ENCODE measurements around the gene TDO2. TPM values are rescaled to one million over a fixed set of nuclear protein-coding genes. Genes with fewer than 3 reads are reported as not detected.
"Not testable (repeated sequence)": the region's sequence is repeated elsewhere in the genome, so short reads cannot be mapped to it uniquely, and the experiment has no call there.

Gene TDO2
- total RNA-seq, 1 experiment from 2014 or later, result not detected

DNA sequence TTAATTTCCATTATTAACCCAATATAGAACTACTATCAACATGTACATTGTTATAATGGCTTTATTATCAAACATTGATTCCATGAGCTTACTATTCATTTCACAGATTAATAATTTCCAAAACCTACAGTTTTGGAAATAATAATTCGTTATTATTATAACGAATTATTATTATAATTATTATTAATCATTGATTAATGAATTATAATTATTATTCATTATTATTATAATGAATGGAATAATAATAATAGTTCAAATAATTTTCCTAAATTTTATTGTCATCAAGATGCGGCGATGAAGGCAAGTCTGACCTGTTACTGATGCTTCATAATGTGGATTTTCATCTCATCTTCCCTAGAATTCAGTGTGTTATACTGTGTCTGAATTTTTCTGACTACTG lies 28.1 kb downstream of the TDO2 start:
- Mint-ChIP-seq H3K4me3 (ENCODE audit: low read depth, unreplicated experiment) (no peak overlapping the region), H3K27ac (ENCODE audit: unreplicated experiment) (no peak overlapping the region), H3K36me3 (ENCODE audit: insufficient read depth, unreplicated experiment) (no peaks in the 10 kb centered on the region), H3K4me1 (ENCODE audit: low read depth, unreplicated experiment) (no peaks in the 10 kb centered on the region), H3K9me3 (ENCODE audit: low read depth, unreplicated experiment) (peaks cover 10% of the 10 kb centered on the region), H3K27me3 (ENCODE audit: unreplicated experiment) (no peaks in the 10 kb centered on the region)
- intact Hi-C loops (cut with micrococcal nuclease; ENCODE audit: unreplicated experiment), result no loop called here
- CTCF ChIA-PET, result no interaction called here
- TF ChIP-seq, protein P1, sequence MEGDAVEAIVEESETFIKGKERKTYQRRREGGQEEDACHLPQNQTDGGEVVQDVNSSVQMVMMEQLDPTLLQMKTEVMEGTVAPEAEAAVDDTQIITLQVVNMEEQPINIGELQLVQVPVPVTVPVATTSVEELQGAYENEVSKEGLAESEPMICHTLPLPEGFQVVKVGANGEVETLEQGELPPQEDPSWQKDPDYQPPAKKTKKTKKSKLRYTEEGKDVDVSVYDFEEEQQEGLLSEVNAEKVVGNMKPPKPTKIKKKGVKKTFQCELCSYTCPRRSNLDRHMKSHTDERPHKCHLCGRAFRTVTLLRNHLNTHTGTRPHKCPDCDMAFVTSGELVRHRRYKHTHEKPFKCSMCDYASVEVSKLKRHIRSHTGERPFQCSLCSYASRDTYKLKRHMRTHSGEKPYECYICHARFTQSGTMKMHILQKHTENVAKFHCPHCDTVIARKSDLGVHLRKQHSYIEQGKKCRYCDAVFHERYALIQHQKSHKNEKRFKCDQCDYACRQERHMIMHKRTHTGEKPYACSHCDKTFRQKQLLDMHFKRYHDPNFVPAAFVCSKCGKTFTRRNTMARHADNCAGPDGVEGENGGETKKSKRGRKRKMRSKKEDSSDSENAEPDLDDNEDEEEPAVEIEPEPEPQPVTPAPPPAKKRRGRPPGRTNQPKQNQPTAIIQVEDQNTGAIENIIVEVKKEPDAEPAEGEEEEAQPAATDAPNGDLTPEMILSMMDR (IDR thresholded peaks at IDR 0.05; ENCODE audit: unreplicated experiment), result no peak
- BruUV-seq (replicated peaks), result no TSS peak
- no peak for DNase-seq

DNA sequence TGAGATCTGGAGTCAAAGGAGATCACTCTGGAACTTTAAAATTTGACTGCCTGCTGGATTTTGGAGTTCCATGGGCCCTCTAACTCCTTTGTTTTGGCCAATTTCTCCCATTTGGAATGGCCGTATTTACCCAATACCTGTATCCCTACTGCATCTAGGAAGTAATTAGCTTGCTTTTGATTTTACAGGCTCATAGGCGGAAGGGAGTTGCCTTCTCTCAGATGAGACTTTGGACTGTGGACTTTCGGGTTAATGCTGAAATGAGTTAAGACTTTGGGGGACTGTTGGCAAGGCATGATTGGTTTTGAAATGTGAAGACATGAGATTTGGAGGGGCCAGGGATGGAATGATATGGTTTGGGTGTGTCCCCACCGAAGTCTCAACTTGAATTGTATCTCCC lies 31.1 kb downstream of the TDO2 start:
- peaks cover 10% of the 10 kb centered on the region for H3K9me3 Mint-ChIP-seq (ENCODE audit: low read depth, unreplicated experiment)
- intact Hi-C loops (cut with micrococcal nuclease; ENCODE audit: unreplicated experiment); H3K36me3 Mint-ChIP-seq (ENCODE audit: insufficient read depth, unreplicated experiment); H3K4me1 Mint-ChIP-seq (ENCODE audit: low read depth, unreplicated experiment); H3K4me3 Mint-ChIP-seq (ENCODE audit: low read depth, unreplicated experiment); BruUV-seq (replicated peaks); H3K27me3 Mint-ChIP-seq (ENCODE audit: unreplicated experiment); H3K27ac Mint-ChIP-seq (ENCODE audit: unreplicated experiment); DNase-seq; CTCF ChIA-PET: not testable (repeated sequence)

DNA sequence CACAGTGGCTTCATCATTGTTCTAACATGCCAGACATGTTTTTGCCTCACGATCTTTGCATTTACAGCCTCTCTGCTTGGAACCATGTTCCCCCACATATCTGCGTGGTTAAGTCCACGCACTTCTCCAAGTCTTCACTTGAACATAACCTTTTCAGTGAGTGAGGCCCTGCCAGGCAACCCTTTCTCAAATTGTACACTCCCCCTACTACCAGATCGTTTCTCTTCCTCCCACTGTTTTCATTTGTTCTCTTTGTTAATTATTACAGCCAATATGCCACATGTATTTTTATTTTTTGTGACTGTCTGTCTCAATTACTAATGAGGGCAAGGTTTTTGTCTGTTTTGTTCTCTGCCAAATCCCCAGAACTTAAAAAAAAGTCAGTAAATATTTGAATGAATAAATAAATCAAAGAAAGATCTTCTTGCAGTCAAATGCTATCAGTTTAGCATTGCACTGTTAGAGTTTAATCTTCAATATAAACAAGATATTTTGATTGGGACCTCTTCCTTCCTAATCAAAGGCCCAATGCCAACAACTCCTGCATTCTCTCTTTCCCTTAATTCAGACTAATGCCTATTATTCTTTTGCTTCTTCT lies 32.0 kb downstream of the TDO2 start:
- H3K27ac Mint-ChIP-seq (ENCODE audit: unreplicated experiment), result no peak overlapping the region
- peaks cover 10% of the 10 kb centered on the region for H3K9me3 Mint-ChIP-seq (ENCODE audit: low read depth, unreplicated experiment)
- no peaks in the 10 kb centered on the region for H3K27me3 Mint-ChIP-seq (ENCODE audit: unreplicated experiment)
- no TSS peak for BruUV-seq (replicated peaks)
- no peaks in the 10 kb centered on the region for H3K4me1 Mint-ChIP-seq (ENCODE audit: low read depth, unreplicated experiment)
- no peaks in the 10 kb centered on the region for H3K36me3 Mint-ChIP-seq (ENCODE audit: insufficient read depth, unreplicated experiment)
- TF ChIP-seq, protein P1 (IDR thresholded peaks at IDR 0.05; ENCODE audit: unreplicated experiment), result no peak
- no peak for DNase-seq
- CTCF ChIA-PET, result no interaction called here
- intact Hi-C loops (cut with micrococcal nuclease; ENCODE audit: unreplicated experiment), result no loop called here
- no peak overlapping the region for H3K4me3 Mint-ChIP-seq (ENCODE audit: low read depth, unreplicated experiment)

DNA sequence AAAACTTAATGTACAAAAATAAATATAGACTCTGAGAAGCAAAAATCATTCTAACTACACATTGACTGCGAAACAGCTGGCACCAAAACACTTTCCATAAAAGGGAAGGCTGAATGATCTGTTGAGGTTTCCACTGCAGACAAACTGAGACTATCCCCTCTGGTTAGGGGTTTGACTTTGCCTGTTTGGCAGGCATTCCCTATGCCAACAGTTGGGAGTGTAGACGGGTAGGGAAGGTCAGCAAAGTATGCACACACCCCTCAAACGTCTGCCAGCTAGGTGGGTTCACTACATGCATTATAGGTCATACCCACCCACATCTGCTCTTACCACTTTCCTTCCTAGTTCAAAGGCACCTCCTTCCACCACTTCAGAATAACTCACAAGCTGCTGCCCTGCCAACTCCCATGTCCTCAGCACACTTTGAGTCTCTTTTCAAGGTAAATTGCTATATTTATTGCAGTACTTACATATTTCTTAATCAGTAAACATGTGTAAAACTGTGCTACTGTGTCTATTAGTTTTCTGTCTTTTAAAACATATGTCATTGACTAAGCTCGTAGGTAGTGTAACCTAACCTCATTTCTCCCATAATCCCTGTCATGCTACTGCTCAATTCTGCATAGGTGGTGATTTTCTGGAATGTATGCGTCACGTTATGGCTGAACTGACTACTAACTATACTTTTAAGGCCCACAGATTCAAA lies 37.7 kb downstream of the TDO2 start:
- DNase-seq, result no peak
- CTCF ChIA-PET, result no interaction called here
- no TSS peak for BruUV-seq (replicated peaks)
- Mint-ChIP-seq H3K4me1 (ENCODE audit: low read depth, unreplicated experiment) (no peaks in the 10 kb centered on the region), H3K27me3 (ENCODE audit: unreplicated experiment) (no peaks in the 10 kb centered on the region), H3K27ac (ENCODE audit: unreplicated experiment) (no peak overlapping the region), H3K36me3 (ENCODE audit: insufficient read depth, unreplicated experiment) (no peaks in the 10 kb centered on the region), H3K9me3 (ENCODE audit: low read depth, unreplicated experiment) (no peaks in the 10 kb centered on the region), H3K4me3 (ENCODE audit: low read depth, unreplicated experiment) (no peak overlapping the region)
- intact Hi-C loops (cut with micrococcal nuclease; ENCODE audit: unreplicated experiment), result no loop called here
- TF ChIP-seq, protein P1 (IDR thresholded peaks at IDR 0.05; ENCODE audit: unreplicated experiment), result no peak

DNA sequence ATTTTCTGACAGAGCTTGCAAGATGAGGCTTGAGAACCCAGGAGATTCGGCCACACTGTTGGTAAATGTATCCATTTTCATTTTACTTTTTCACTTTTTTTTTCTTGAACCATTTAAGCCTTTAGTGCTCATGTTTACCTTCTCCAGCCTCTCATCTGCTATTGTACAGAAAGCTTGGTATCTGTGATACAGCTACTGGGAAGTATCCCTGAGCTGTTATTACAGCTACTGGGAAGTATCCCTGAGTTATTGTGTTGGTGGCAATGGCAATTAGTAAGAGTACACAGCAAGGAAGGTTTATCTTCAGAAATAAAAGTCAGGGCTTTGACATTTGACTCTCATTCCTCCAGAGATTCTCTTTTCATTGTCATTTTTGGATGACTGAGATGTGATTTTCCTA lies 38.3 kb downstream of the TDO2 start:
- no peak for DNase-seq
- H3K9me3 Mint-ChIP-seq (ENCODE audit: low read depth, unreplicated experiment), result no peaks in the 10 kb centered on the region
- no peaks in the 10 kb centered on the region for H3K4me1 Mint-ChIP-seq (ENCODE audit: low read depth, unreplicated experiment)
- H3K36me3 Mint-ChIP-seq (ENCODE audit: insufficient read depth, unreplicated experiment), result no peaks in the 10 kb centered on the region
- no peaks in the 10 kb centered on the region for H3K27me3 Mint-ChIP-seq (ENCODE audit: unreplicated experiment)
- no TSS peak for BruUV-seq (replicated peaks)
- CTCF ChIA-PET, result no interaction called here
- intact Hi-C loops (cut with micrococcal nuclease; ENCODE audit: unreplicated experiment), result no loop called here
- H3K27ac Mint-ChIP-seq (ENCODE audit: unreplicated experiment), result no peak overlapping the region
- no peak overlapping the region for H3K4me3 Mint-ChIP-seq (ENCODE audit: low read depth, unreplicated experiment)
- TF ChIP-seq, protein P1 (IDR thresholded peaks at IDR 0.05; ENCODE audit: unreplicated experiment), result no peak
